GM12878 (cell line): ENCODE measurements around the gene PGAM1.

Experiments
- CBX3 ChIP-seq: fragments of 200-600 bp; sonication (generic); IDR thresholded peaks from 2 replicates; pipeline ENCODE4 v1.6.1; 2016; ENCODE audit warnings: low read depth, borderline replicate concordance
- CTCF ChIP-seq, 3 experiments: IDR thresholded peaks in 2 of 3; conservative IDR thresholded peaks in 1 of 3; 2 replicates each; pipeline ENCODE4 v1.5.1; 2011; ENCODE audit warnings: low read depth in 3 of 3, low read length in 3 of 3, mild to moderate bottlenecking in 3 of 3, control low read depth in 2 of 3, moderate library complexity in 2 of 3, inconsistent platforms in 1 of 3, mixed read lengths in 1 of 3; ENCODE audit not compliant: control insufficient read depth in 2 of 3, insufficient read depth in 1 of 3; ENCODE audit errors: extremely low read depth in 1 of 3
- E2F4 ChIP-seq: IDR thresholded peaks from 2 replicates; pipeline ENCODE4 v1.6.1; 2012; ENCODE audit warnings: low read depth, low read length, improper control_type of control experiment
- GABPA ChIP-seq: IDR thresholded peaks from 2 replicates; pipeline ENCODE4 v1.6.1; 2014; ENCODE audit warnings: antibody characterized with exemption, low read depth, mild to moderate bottlenecking, inconsistent platforms
- MTA2 ChIP-seq: fragments of 450-650 bp; IDR thresholded peaks from 2 replicates; pipeline ENCODE4 v1.6.1; 2016; ENCODE audit warnings: low read depth, mild to moderate bottlenecking, moderate library complexity
- NFYB ChIP-seq: IDR thresholded peaks from 2 replicates; pipeline ENCODE4 v1.6.1; 2011; ENCODE audit warnings: low read depth, mild to moderate bottlenecking, low read length, improper control_type of control experiment, moderate library complexity; ENCODE audit not compliant: insufficient read depth
- PML ChIP-seq: IDR thresholded peaks from 2 replicates; pipeline ENCODE4 v1.6.1; 2012; ENCODE audit warnings: low read length, inconsistent platforms
- REST ChIP-seq: IDR thresholded peaks from 2 replicates; pipeline ENCODE4 v1.6.1; 2012; ENCODE audit warnings: mild to moderate bottlenecking, low read depth, low read length
- SP1 ChIP-seq: IDR thresholded peaks from one replicate; pipeline ENCODE4 v1.6.1; 2011; ENCODE audit warnings: low read depth, low read length
- TAF1 ChIP-seq: IDR thresholded peaks from 2 replicates; pipeline ENCODE4 v1.6.1; 2011; ENCODE audit warnings: mild to moderate bottlenecking, low read depth, low read length, borderline replicate concordance
- USF2 ChIP-seq: IDR thresholded peaks from 2 replicates; pipeline ENCODE4 v1.6.1; 2011; ENCODE audit warnings: low read depth, low read length, improper control_type of control experiment, borderline replicate concordance
- ZNF217 ChIP-seq: fragments of 450-650 bp; IDR thresholded peaks from 2 replicates; pipeline ENCODE4 v1.6.1; 2017; ENCODE audit warnings: antibody characterized with exemption, mild to moderate bottlenecking

GRCh38 chr10:97456034-97456685, 30.2 kb downstream of the PGAM1 start:
- TF ChIP-seq SP1 = no peak
- no peak for TF ChIP-seq NFYB
- TF ChIP-seq PML = no peak
- TF ChIP-seq CBX3 = no peak
- TF ChIP-seq ZNF217 = no peak
- TF ChIP-seq GABPA = no peak
- TF ChIP-seq REST = no peak
- no peak for TF ChIP-seq USF2
- TF ChIP-seq CTCF (IDR thresholded peaks at IDR 0.05 in 2 of 3, conservative IDR thresholded peaks at IDR 0.05 in 1 of 3; ENCODE audit: control insufficient read depth in 2 of 3, extremely low read depth in 1 of 3, insufficient read depth in 1 of 3, low read depth in 3 of 3, low read length in 3 of 3) = no peak
- TF ChIP-seq TAF1 = no peak
- TF ChIP-seq MTA2 = no peak
- TF ChIP-seq E2F4 = no peak
